Mononuclear cell (primary cell): ENCODE measurements around the gene CASP4. TPM values are rescaled to one million over a fixed set of nuclear protein-coding genes. Genes with fewer than 3 reads are reported as not detected.

Experiments
- total RNA-seq: library from RNA; depleted of rRNA; stranded (reverse); fragments of >200 nt; gene quantifications from one replicate; pipeline ENCODE4 v1.2.3, GENCODE V29; 2012

Gene CASP4
- total RNA-seq, 1 donor: 207 TPM

Other genes starting within 250 kb of the CASP4 start
- gene CASP12, start 70.1 kb downstream of the CASP4 start, total RNA-seq: not detected
- gene CASP5, start 54.6 kb upstream of the CASP4 start, total RNA-seq: 0.84 TPM
- 99.5 TPM for gene CASP1, start 66.6 kb upstream of the CASP4 start, total RNA-seq
- 78.7 TPM for gene CARD16, start 76.8 kb upstream of the CASP4 start, total RNA-seq
- gene CARD18, start 171.2 kb upstream of the CASP4 start, total RNA-seq: not detected